ENCODE results near the gene KNDC1. TPM values are rescaled to one million over a fixed set of nuclear protein-coding genes. Genes with fewer than 3 reads are reported as not detected.

KNDC1 gene
- total and polyA plus RNA-seq, 10 of the 15 experiments (the other 5 are each of a cell fraction or from before 2014, with no cell fraction given): 0.03 to 0.11 (median 0.05) TPM; not detected in 7

- ATAC-seq: no peak
- H2AFZ ChIP-seq (ENCODE audit: control insufficient read depth, low read depth, low read length): no peak overlapping the region
- H3K79me2 ChIP-seq (ENCODE audit: control insufficient read depth, insufficient read depth, low read length): peaks cover 17% of the 10 kb centered on the region
- H3K4me1 ChIP-seq (ENCODE audit: control insufficient read depth, insufficient read depth, low read length): peaks cover 8% of the 10 kb centered on the region
- no peak overlapping the region for H3K4me3 ChIP-seq
- H4K20me1 ChIP-seq (ENCODE audit: control insufficient read depth, insufficient read depth): no peaks in the 10 kb centered on the region; the same call in 1 of the 2 replicates
- intact Hi-C loops (cut with micrococcal nuclease; ENCODE audit: unreplicated experiment): no loop called here
- no peak for DNase-seq (ENCODE audit: low read depth, low spot score)
- H3K36me3 ChIP-seq (ENCODE audit: control insufficient read depth in 2 of 2, insufficient read depth in 2 of 2, low read length in 1 of 2): peaks cover 10 to 37% of the 10 kb centered on the region in 2 experiments
- FAIRE-seq: no peak
- 96% methylated on average over 19 of the region's 19 CpGs for WGBS (ENCODE audit: insufficient coverage, insufficient replicate concordance, low lambda C conversion rate, missing lambda C conversion rate)
- CTCF ChIA-PET: no interaction called here
- SMC1A ChIA-PET (ENCODE audit: uncharacterized antibody, unreplicated experiment): no interaction called here
- in situ Hi-C loops (cut with MboI): no loop called here
- POLR2A ChIA-PET: no interaction called here
- no peaks in the 10 kb centered on the region for H3K9me3 ChIP-seq (replicated peaks; ENCODE audit: control insufficient read depth, insufficient read depth, low read length)
- H3K27me3 ChIP-seq (replicated peaks in 1 of 2; ENCODE audit: control insufficient read depth in 2 of 2, insufficient read depth in 2 of 2, low read length in 1 of 2): no peaks in the 10 kb centered on the region
- no peak overlapping the region for H3K9ac ChIP-seq (ENCODE audit: control insufficient read depth, insufficient read depth, low read length)
- no TSS peak for BruUV-seq (replicated peaks)
- H3K27ac ChIP-seq (ENCODE audit: control insufficient read depth, insufficient read depth): no peak overlapping the region
- no peak for TF ChIP-seq DPF2 (IDR thresholded peaks at IDR 0.05)
- TF ChIP-seq MXI1 (IDR thresholded peaks at IDR 0.05; ENCODE audit: low read depth, low read length): no peak
- no peak for TF ChIP-seq FOXK2 (IDR thresholded peaks at IDR 0.05)
- no peak for TF ChIP-seq NFYA (IDR thresholded peaks at IDR 0.05; ENCODE audit: borderline replicate concordance, low read depth, low read length)
- no peak for TF ChIP-seq WRNIP1 (IDR thresholded peaks at IDR 0.05; ENCODE audit: borderline replicate concordance, low read depth, low read length)
- TF ChIP-seq BRCA1 (IDR thresholded peaks at IDR 0.05; ENCODE audit: low read depth, low read length): no peak
- TF ChIP-seq SPI1 (IDR thresholded peaks at IDR 0.05; ENCODE audit: borderline replicate concordance, insufficient read depth, low read depth, low read length): no peak
- no peak for TF ChIP-seq CHD4 (IDR thresholded peaks at IDR 0.05)
- TF ChIP-seq, protein P1, sequence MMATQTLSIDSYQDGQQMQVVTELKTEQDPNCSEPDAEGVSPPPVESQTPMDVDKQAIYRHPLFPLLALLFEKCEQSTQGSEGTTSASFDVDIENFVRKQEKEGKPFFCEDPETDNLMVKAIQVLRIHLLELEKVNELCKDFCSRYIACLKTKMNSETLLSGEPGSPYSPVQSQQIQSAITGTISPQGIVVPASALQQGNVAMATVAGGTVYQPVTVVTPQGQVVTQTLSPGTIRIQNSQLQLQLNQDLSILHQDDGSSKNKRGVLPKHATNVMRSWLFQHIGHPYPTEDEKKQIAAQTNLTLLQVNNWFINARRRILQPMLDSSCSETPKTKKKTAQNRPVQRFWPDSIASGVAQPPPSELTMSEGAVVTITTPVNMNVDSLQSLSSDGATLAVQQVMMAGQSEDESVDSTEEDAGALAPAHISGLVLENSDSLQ (IDR thresholded peaks at IDR 0.05): no peak
- TF ChIP-seq E2F4 (IDR thresholded peaks at IDR 0.05; ENCODE audit: low read depth, low read length): no peak
- TF ChIP-seq BCL11A (IDR thresholded peaks at IDR 0.05; ENCODE audit: low read depth, low read length): no peak
- TF ChIP-seq PAX5 (IDR thresholded peaks at IDR 0.05; ENCODE audit: borderline replicate concordance, low read depth, low read length): no peak
- RAD21 ChIA-PET (ENCODE audit: unreplicated experiment): no interaction called here
- H3K4me2 ChIP-seq (ENCODE audit: control insufficient read depth, insufficient read depth): no peak overlapping the region
Measured at GRCh38 chr10:133270773-133271297, 110.8 kb downstream of the KNDC1 start.
